ENCODE results near the gene TNFSF9.

GRCh38 chr19:6576869-6577475, 46.1 kb downstream of the TNFSF9 start:
- no peak for TF ChIP-seq CTCF (tag by site-specific recombination; IDR thresholded peaks at IDR 0.05)
- no peak for TF ChIP-seq ZNF184 (tag by site-specific recombination; IDR thresholded peaks at IDR 0.05)
- no peak for TF ChIP-seq ZNF24 (tag by site-specific recombination; IDR thresholded peaks at IDR 0.05)
- no peak for TF ChIP-seq ZNF133 (tag by site-specific recombination; IDR thresholded peaks at IDR 0.05)
- TF ChIP-seq HIC1 (tag by site-specific recombination; IDR thresholded peaks at IDR 0.05), result no peak
- TF ChIP-seq ZNF660 (tag by site-specific recombination; IDR thresholded peaks at IDR 0.05), result no peak
